GM19452 (cell line): ENCODE measurements around the gene AGPAT3.
"Not testable (repeated sequence)": the region's sequence is repeated elsewhere in the genome, so short reads cannot be mapped to it uniquely, and the experiment has no call there.

Experiments
- ATAC-seq: cut with Tn5 transposase; IDR thresholded peaks from one replicate; pipeline ENCODE4 v1.9.1; 2021; ENCODE audit not compliant: unreplicated experiment

AGPAT3 gene

DNA sequence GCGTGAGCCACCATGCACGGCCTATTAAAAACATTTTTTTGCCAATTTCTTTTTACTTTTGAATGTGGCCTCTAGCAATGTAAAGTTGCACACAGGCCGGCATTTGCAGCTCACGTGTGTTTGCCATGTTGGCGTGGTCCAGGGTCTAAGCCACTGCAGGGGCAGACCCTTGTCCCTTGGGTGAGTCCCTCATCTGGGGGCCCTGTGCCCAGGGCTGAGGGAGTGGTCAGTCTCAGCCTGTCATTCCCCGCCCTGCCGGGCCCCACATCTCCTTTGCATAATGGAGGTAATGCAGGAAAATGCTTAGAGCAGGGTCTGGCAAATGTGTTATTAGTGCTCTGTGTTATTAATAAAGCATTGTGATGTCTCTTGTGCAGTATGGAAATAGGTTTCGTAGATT lies 16.9 kb downstream of the AGPAT3 start:
- ATAC-seq: no peak

DNA sequence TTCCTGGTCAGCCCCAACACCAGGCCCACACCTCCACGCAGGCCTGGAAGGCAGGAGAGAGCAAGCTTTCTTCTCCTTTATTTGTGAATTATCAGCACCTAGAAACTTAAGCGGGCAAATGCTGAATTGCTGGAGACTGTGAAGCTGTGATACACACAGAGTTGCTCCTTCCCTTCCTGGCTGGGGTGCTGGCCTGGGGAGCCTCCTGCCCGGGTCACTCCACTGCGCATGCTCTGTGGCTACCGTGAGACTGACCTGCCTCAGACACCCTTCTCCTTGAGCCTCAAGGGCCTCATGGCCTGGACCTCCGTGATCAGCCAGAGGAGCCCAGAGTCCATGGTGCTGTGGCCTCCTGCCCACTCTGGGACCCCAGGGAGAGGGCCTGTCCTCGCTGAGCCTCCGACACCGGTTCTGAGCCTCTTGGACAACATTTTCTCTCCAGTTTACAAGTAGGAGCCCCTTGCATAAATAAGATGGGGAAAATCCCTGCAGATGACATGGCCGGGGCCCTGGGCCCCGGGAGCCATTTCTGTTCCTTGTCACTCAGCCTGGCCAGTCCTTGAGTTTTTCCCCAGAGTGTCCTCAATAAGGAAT lies 18.0 kb downstream of the AGPAT3 start:
- no peak for ATAC-seq

DNA sequence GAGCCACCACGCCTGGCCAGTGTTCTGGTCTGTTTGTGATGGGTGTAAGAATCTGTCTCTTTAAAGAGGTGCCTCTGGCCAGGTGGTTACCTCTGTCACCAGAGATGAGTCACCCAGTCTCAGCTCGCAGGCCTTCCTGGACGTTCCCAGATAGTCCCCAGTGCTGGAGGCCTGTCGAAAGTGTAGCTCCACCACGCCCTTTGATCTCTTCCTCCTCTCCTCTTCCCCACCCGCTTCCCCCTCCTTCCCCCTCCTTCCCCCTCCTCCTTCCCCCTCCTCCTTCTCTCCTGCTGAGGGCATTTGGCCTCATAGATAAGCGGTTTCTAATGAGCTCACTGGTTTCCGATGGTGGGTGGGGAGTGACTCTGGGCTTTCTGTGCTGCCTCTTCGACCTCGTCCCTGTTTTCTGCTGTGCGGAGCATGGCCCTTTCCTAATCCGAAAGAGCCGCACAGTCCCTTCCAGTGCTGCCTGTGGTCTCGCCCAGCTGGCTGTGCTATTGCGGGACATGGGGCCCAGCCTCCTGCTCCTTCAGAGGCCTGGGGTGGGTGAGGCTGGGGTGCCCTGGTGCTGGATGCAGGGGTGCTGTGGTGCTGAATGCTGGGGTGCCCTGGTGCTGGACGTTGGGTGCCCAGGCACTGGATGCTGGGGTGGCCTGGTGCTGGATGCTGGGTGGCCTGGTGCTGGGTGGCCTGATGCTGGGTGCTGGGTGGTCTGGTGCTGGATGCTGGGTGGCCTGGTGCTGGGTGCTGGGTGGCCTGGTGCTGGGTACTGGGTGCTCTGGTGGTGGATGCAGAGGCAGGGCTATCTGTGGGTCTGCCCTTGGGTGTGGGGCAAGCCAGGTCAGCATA lies 19.2 kb downstream of the AGPAT3 start:
- no peak for ATAC-seq

DNA sequence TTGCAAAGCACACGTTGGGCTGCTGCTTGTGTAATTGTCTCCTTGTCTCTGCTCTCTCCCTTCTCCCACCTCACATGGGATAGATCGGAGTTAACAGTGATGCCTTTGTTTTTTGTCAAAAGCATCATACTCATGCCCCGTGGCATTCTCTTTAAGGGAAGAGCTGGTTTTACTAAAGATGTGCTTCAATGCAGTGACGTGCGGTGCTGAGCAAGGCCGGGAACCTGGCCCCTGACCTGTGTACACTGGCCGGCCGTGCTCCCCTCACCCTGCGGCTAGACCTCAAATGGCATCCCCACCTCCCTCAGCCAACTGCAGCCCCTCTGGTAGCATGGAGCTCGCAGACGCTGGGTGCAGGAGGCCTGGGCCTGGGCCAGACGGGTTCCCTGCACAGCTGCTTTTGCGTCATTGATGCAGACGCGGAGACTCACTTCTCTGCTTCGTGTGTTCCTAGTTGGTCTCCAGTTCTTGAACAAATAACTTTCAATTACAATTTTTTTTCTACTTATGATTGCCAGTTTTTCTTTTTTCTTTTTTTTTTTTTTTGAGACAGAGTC lies 19.9 kb downstream of the AGPAT3 start:
- ATAC-seq: no peak

DNA sequence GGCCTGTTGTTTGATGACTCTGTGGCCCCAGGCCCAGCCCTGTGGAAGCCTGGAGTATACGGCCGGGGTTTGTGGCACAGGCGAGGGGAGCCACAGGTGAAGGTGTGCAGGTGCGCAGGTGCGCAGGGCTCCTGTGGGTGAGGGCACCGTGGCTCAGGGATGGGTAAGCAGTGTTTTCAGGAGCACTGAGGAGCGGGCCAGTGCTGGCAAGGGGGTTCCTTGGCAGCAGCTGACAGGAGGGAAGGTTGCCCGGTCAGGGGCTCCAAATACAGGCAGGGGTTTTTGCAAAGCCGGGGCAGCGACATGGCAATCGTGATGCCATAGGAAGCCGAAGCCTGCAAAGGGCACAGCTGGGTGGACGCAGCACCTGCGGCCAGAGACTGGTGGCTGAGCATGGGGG lies 20.7 kb downstream of the AGPAT3 start:
- no peak for ATAC-seq

DNA sequence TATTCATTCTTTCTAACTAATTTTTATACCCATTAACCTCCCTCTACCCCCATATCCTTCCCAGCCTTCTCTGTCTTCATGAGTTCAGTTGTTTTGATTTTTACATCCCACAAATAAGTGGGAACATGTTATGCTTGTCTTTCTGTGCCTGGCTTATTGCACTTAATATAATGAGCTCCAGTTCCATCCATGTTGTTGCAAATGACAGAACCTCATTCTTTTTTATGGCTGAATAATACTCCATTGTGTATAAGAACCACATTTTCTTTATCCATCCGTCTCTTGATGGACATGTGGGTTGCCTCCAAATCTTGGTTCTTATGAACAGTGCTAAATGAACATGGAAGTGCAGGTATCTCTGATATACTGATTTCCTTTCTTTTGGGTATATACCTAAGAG lies 21.5 kb downstream of the AGPAT3 start:
- no peak for ATAC-seq

DNA sequence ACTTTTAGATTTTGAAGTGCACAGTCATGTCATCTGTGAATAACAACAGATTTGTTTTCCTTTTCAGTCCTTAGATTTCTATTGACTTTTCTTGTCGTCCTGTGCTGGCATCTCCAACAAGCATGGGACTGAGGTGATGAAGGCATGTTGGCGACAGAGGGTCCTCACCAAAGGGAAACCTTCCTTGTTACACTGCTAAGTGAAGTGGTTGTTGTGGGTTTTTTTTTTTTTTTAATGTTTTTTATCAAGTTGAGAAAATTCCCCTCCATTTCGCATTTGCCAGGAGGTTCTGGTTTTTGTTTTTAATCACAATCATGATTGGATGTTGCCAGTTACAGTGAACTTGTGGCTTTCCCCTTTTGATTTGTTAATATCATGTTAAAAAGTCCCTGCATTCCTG lies 24.0 kb downstream of the AGPAT3 start:
- ATAC-seq: no peak

DNA sequence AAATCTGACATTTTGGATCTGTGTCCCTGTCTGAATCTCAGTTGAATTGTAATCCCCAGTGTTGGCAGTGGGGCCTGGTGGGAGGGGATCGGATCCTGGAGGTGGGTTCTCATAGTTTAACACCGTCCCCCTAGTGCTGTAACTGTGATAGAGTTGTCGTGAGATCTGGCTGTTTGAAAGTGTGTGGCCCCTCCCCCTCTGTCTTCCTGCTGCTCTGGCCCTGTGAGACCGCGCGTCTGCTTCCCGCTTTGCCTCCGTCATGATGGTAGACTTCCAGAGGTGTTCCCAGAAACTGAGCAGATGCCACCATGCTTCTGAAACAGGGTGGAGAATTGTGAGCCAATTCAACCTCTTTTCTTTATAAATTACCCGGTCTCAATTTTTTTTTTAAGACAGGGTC lies 25.0 kb downstream of the AGPAT3 start:
- no peak for ATAC-seq

DNA sequence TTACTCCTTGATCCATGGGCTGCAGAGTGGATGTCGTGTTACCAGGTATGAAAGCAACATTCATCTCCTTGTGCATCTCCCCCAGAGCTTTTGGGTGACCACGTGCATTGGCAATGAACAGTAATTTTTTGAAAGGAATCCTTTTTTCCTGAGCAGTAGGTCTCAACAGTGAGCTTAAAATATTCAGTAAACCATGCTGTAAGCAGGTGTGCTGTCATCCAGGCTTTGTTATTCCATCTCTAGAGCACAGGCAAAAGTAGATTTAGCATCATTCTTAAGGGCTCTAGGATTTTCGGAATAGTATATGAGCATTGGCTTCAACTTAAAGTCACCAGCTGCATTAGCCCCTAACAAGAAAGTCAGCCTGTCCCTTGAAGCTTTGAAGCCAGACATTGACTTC lies 27.3 kb downstream of the AGPAT3 start:
- ATAC-seq: no peak

DNA sequence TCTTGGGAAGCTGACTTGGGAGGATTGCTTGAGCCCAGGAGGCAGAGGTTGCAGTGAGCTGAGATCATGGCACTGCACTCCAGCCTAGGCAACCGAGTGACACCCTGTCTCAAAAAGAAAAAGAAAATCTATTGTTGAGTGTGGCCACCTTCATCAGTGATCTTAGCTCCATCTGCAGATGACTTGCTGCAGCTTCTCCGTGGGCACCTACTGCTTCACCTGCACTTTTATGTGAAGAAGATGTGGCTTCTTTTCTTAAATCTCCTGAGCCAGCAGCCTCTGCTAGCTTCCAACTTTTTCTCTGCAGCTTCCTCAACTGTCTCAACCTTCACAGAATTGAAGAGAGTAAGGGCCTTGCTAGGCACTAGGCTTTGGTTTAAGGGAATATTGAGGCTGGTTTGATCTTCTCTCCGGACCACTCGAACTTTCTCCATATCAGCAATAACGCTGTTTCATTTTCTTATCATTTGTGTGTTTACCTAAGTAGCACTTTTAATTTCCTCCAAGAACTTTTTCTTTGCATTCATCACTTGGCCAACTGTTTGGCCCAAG lies 28.0 kb downstream of the AGPAT3 start:
- no peak for ATAC-seq

DNA sequence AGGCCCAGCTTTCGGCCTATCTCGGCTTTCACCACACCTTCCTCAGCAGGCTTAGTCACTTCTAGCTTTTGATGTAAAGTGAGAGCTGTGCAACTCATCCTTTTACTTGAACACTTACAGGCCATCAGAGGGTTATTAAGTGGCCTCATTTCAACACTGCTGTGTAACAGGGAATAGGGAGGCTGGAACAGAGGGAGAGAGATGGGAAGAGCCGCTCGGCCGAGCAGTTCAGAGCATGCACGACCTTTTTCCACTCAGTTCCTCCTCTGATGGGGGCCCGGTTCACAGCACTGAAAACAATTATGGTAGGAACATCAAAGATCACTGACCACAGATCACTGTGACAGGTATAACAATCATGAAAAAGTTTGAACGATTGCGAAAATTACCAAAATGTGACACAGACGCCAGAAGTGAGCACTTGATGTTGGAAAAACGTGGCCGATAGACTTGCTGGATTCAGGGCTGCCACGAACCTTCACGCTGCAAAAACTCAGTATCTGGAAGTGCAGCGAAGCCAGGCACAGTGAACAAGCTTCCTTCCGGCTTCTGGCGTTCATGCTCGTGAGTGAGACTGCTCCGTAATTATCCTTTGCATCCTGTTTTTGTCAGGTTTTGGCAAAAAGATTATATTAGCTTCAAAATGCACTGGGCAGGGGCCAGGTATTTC lies 28.6 kb downstream of the AGPAT3 start:
- no peak for ATAC-seq

DNA sequence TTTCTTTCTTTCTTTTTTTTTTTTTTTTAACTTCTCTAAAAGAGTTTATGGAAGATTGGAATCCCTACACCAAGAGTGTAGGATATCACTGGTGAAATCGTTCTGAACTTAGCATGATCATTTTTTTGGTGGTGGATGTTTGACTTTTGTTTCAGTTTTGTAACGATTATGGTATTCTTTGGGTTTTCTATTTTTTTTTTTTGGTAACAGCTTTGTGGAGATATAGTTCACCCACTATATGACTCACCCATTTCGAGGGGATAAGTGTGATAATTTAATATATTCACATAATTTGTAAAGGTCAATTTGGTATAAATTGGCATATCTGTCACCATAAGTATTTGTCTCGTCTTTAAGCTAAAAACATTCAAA lies 29.2 kb downstream of the AGPAT3 start:
- no peak for ATAC-seq

DNA sequence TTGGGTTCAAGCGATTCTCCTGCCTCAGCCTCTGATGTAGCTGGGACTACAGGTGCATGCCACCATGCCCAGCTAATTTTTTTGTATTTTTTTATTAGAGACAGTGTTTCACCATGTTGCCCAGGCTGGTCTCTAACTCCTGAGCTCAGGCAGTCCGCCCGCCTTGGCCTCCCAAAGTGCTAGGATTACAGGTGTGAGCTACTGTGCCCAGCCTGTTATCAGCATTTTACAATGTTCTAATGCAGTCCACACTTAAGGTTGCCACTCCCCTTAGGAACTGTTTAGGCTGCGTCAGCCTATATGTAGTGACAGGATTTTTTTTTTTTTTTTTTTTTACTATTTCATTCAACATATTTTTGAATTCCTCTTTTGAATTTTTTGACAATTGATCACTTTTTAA lies 30.2 kb downstream of the AGPAT3 start:
- no peak for ATAC-seq

DNA sequence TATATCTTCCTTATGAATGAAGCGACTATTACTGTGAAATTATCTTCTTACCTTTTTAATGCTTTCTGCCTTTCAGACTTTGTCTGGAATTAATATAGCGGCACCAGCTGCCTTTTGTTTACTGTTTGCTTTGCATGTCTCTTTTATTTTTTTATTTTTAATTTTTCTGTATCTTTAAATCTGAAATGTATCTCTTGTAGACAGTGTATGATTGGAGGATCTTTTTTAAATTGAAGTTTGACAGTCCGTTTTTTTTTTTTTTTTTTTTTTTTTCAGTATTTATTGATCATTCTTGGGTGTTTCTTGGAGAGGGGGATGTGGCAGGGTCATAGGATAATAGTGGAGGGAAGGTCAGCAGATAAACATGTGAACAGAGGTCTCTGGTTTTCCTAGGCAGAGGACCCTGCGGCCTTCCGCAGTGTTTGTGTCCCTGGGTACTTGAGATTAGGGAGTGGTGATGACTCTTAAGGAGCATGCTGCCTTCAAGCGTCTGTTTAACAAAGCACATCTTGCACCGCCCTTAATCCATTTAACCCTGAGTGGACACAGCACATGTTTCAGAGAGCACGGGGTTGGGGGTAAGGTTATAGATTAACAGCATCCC lies 31.8 kb downstream of the AGPAT3 start:
- ATAC-seq: not testable (repeated sequence)

DNA sequence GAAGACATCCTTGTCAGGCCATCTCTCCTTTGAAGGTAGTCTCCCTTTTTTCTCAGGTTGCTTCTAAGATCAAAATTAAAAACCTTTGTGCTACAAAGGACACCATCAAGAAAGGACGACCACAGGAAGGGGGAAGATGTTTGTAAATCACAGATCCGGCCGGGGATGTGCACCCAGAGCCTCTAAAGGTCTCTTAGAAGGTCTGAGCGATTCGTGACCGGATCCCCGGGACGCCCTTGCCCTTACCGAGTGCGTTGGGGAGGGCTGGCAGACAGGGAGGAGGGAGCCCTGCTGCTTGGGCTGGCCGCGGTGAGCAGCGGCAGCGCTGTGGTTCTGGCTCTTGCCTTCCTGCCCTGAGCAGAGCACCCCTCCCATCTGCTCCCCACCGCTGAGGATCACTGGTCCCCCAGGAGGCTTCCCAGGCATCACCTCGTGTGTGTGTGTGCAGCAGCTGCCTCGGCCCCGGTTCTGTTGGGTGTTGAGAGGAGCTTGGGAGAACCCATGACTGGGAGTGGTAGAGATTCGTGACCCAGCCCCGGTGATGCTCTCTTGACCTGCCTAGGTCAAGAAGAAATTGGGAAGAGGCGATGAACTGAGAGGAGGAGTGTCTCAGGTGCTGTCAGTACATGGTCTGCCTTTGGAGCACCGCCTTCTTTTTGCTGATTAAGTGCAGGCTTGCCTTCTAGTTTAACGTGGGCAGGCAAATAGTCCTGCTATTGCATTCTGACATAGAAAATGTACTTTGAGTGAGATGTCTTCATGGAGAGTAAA lies 34.5 kb downstream of the AGPAT3 start:
- no peak for ATAC-seq

DNA sequence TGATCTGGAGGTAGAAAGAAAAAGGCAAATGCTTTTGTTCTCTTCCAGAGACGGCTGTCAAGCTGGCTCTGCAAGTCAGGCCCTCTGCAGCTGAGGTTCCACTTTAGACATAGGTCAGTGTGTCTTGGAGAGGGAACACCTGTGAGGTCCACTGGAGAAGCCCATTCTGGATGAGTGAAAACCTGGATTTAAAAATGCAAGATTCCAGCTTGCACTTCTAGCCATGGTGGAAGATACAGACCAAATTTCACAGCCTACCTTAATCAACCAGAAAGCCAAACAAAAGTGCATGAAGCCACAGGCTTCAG lies 35.0 kb downstream of the AGPAT3 start:
- no peak for ATAC-seq

DNA sequence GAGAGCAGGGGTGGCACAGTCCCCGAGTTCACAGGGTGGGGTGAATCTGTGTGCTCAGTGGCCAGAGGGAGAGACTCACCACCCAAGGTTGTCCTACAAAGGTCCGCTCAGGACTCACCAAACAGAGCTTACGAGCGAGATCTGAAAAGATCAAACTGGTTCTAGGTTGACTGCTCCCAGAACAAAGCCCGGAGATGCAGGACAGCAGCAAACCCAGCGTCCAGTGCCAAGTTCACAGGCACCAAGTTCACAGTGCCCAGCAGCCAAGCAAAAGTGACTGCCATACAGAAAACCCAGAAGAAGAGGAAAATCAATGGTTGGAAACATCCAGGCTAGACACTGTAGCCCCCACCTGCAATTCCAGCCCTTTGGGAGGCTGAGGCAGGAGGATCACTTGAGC lies 35.7 kb downstream of the AGPAT3 start:
- ATAC-seq: no peak

DNA sequence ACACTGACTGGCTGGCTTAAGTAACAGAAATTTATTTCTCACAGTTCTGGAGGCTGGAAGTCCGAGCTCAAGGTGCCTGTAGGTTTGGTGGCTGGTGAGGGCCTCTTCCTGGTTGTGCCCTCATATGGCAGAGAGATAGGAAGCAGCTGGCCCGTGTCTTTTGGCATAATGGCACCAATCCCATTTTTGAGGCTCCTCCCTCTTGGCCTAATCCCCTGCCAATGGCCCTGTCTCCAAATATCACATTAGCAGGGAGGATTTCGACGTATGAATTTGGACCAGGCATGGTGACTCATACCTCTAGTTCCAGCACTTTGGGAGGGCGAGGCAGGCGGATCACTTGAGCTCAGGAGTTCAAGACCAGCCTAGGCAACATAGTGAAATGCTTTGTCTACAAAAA lies 37.4 kb downstream of the AGPAT3 start:
- no peak for ATAC-seq

DNA sequence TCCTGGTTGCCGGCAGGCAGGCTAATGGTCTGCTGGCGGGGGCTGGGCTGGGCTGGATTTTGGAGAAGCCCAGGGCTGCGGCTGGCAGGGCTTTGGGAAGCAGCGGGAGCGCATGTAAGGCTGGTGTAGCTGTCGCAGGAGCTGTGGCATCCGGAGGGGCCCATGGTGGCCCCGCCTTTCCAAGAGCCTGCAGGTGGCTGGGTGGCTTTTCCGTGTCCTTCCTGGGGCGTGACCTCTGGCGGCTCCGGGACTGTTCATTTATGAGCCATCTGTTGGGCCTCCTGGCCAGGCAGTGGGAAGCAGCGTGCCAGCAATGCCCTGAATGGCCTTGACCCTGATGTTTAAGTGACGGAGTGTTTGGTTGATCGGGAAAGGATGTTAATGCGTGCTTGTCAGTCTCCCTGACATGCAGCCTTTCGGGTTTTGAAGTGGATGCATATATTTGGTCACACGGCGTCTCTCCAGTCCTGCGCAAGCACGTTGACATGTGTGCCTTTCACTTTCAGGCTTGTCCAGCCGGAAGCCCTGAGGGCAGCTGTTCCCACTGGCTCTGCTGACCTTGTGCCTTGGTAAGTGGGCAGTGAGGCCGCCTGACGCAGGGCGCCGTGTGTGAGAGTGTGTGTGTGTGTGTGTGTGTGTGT lies 38.5 kb downstream of the AGPAT3 start:
- ATAC-seq: no peak

DNA sequence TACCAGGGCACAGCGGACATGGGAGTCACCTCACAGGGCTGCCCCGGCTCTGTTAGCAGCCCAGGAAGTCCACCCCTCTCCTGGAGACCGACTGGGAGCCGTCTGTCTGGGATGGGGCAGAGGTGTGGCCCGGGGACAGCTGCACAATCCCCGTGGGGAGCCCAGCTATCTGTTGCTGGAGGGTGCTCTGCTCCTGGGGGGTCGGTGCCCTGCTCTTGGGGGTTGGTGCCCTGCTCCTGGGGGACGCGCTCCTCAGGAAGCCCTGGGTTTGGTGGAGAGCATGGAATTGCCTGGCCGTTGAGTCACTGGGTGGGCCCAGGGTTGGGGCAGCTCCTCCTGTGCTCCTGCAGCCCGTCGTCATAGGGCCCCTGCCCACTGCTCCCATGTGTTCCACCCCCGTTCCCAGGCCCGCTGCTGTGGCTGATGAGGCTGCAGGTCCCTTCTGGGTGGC lies 39.3 kb downstream of the AGPAT3 start:
- ATAC-seq: no peak
